T-helper 2 cell treated with Interferon-gamma antibody and Interleukin-4, amounts not matched to agents 5 μg/mL and 100 μg/mL, for 36 hours (primary cell): ENCODE results near the gene CASP1.

Source experiments
- DNase-seq: peaks from one replicate; pipeline ENCODE4 v3.0.0; 2021; ENCODE audit warnings: low spot score
- H3K27ac Mint-ChIP-seq: one replicate; pipeline ENCODE4 v1.8.0; 2021; ENCODE audit warnings: mild to moderate bottlenecking, mixed read lengths
- H3K27me3 Mint-ChIP-seq: one replicate; pipeline ENCODE4 v1.8.0; 2021; ENCODE audit warnings: low read depth, mixed read lengths
- H3K36me3 Mint-ChIP-seq: one replicate; pipeline ENCODE4 v1.8.0; 2021; ENCODE audit warnings: low read depth, mixed read lengths
- H3K4me1 Mint-ChIP-seq: one replicate; pipeline ENCODE4 v1.8.0; 2021; ENCODE audit warnings: low read depth, mixed read lengths
- H3K4me3 Mint-ChIP-seq: one replicate; pipeline ENCODE4 v1.8.0; 2022; ENCODE audit warnings: mild to moderate bottlenecking, moderate library complexity, mixed read lengths
- H3K9me3 Mint-ChIP-seq: one replicate; pipeline ENCODE4 v1.8.0; 2021; ENCODE audit warnings: mixed read lengths

Gene CASP1

DNA sequence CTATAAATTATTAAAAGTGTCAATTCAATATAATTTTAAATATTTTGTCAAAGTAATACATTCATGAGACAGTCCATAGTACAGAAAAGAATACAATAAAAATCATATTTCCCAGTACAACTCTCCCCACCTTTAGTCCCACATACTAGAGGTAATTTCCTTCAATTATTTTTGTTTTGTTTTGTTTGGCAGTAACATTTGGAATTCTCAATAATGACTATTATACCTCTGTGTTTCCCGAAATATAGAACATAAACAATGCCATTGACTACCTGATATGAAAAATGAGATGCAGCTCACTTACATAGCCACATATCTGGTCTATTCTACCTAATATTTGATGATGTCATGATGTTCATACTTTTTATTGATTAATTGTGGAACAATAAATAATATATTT lies 42.2 kb downstream of the CASP1 start:
- Mint-ChIP-seq H3K27me3 (peaks cover 28% of the 10 kb centered on the region), H3K27ac (no peak overlapping the region), H3K4me1 (no peaks in the 10 kb centered on the region), H3K9me3 (peaks cover 14% of the 10 kb centered on the region), H3K36me3 (no peaks in the 10 kb centered on the region), H3K4me3 (no peak overlapping the region)
- DNase-seq, result no peak

DNA sequence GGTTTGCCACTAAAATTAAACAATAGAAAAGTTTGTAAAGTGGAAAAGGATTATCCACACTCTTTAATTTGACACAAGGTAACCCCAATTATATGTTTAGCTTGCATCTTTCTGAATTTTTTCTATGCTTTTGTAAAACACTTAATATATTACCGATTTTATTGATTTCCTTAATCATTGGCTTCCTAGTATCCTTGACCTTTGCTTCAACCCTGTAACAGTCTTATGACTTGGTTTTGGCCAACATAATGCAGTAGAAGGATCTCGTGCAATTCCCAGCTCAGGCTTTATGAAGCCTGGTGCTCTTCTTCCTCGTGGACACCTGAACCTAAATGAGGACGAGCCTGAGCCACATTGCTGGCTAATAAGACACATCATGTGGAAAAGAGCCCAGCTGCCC lies 43.0 kb downstream of the CASP1 start:
- Mint-ChIP-seq H3K4me1 (no peaks in the 10 kb centered on the region), H3K27me3 (peaks cover 31% of the 10 kb centered on the region), H3K36me3 (no peaks in the 10 kb centered on the region), H3K9me3 (peaks cover 14% of the 10 kb centered on the region), H3K4me3 (no peak overlapping the region), H3K27ac (no peak overlapping the region)
- DNase-seq, result no peak

DNA sequence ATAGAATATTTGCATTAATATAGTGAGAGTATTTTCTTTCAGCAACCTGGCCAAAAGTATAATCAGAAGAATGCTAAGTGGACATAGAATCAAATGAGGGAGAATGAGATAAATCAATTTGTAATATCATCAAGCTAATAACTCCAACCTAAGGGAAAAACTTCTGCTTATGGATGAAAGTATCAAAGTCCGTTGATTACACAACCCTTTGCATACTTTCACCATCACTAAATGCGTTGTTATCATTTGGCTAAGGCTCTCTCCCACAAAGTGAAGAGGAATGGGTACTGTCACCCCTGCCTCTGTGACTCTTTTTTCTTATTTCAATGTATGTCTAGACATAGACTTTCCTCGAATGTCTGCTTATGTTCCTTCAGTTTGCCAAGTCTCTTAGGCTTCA lies 50.1 kb downstream of the CASP1 start:
- no peak overlapping the region for H3K27ac Mint-ChIP-seq
- H3K9me3 Mint-ChIP-seq, result peaks cover 14% of the 10 kb centered on the region
- H3K4me3 Mint-ChIP-seq, result no peak overlapping the region
- peaks cover 21% of the 10 kb centered on the region for H3K27me3 Mint-ChIP-seq
- no peaks in the 10 kb centered on the region for H3K4me1 Mint-ChIP-seq
- no peaks in the 10 kb centered on the region for H3K36me3 Mint-ChIP-seq
- DNase-seq, result no peak

DNA sequence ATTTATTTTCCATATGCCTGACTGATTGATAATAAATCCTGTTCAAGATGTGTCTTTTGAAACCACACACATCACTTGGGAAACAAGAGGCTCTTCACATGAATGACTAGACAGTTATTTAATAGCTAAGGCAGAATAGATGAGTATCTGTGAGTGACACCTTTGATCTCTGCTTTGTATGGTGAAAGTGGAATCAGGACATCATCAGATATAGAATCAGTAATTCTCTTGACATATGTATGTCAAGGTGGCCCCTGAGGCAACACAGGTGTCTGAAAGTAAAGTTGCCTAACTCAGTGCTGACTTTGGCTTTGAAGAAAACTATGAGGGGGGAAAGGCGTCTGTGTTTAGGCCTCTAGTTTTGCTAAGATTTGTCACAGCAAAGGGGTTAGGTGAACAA lies 55.1 kb downstream of the CASP1 start:
- H3K4me3 Mint-ChIP-seq, result no peak overlapping the region
- no peak overlapping the region for H3K27ac Mint-ChIP-seq
- no peaks in the 10 kb centered on the region for H3K36me3 Mint-ChIP-seq
- peaks cover 2% of the 10 kb centered on the region for H3K9me3 Mint-ChIP-seq
- H3K4me1 Mint-ChIP-seq, result no peaks in the 10 kb centered on the region
- H3K27me3 Mint-ChIP-seq, result peaks cover 4% of the 10 kb centered on the region
- DNase-seq, result no peak
